ENCODE data around the gene PTDSS2. TPM values are rescaled to one million over a fixed set of nuclear protein-coding genes. Genes with fewer than 3 reads are reported as not detected.

PTDSS2 gene
- total RNA-seq, 1 experiment from 2014 or later = 37.6 TPM

DNA sequence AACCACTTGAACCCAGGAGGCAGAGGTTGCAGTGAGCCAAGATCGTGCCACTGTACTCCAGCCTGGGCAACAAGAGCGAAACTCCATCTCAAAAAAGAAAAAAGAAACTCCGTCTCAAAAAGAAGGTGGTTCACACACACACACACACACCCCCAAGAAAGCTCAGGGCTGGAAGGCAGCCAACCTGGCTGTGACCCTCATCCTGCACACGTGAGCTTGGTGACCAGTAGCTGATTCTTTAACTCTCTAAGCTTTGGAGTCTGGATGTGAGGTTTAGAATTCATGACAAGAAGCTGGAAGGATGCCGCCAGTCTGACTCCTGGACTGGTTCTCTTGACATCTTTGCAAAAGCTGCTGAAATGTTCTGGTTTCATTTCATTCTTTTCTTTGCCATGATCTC, 58.9 kb downstream of the PTDSS2 start:
- intact Hi-C loops (cut with micrococcal nuclease; ENCODE audit: unreplicated experiment) = no loop called here
- Histone ChIP-seq H3K4me1 (ENCODE audit: insufficient read depth, low read length, poor library complexity, severe bottlenecking) (peaks cover 10% of the 10 kb centered on the region), H3K27ac (ENCODE audit: low read depth, low read length, poor library complexity, severe bottlenecking) (no peak overlapping the region), H3K27me3 (replicated peaks; ENCODE audit: insufficient read depth, low read depth, low read length, poor library complexity) (no peaks in the 10 kb centered on the region), H3K36me3 (ENCODE audit: insufficient read depth, low read length, poor library complexity, severe bottlenecking) (no peaks in the 10 kb centered on the region), H3K9me3 (ENCODE audit: low read depth, low read length, poor library complexity, severe bottlenecking) (no peaks in the 10 kb centered on the region), H3K4me3 (ENCODE audit: low read depth, low read length, poor library complexity, severe bottlenecking) (no peak overlapping the region)
- no peak for DNase-seq (ENCODE audit: low spot score)
- TSS peak; percentile 53 for BruUV-seq (replicated peaks)
- ChIA-PET POLR2A (ENCODE audit: low non-redundant PET) (interaction anchor here (0.5 kb wide), 1 partner anchor 50 kb away, joined by 3 read pairs; no protein-coding TSS in a partner anchor), CTCF (no interaction called here)
- TF ChIP-seq, protein P1, sequence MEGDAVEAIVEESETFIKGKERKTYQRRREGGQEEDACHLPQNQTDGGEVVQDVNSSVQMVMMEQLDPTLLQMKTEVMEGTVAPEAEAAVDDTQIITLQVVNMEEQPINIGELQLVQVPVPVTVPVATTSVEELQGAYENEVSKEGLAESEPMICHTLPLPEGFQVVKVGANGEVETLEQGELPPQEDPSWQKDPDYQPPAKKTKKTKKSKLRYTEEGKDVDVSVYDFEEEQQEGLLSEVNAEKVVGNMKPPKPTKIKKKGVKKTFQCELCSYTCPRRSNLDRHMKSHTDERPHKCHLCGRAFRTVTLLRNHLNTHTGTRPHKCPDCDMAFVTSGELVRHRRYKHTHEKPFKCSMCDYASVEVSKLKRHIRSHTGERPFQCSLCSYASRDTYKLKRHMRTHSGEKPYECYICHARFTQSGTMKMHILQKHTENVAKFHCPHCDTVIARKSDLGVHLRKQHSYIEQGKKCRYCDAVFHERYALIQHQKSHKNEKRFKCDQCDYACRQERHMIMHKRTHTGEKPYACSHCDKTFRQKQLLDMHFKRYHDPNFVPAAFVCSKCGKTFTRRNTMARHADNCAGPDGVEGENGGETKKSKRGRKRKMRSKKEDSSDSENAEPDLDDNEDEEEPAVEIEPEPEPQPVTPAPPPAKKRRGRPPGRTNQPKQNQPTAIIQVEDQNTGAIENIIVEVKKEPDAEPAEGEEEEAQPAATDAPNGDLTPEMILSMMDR (conservative IDR thresholded peaks at IDR 0.05; ENCODE audit: low read depth, low read length) = no peak
- TF ChIP-seq EZH2 (IDR thresholded peaks at IDR 0.05; ENCODE audit: borderline replicate concordance, low read depth, low read length, poor library complexity, severe bottlenecking) = no peak

DNA sequence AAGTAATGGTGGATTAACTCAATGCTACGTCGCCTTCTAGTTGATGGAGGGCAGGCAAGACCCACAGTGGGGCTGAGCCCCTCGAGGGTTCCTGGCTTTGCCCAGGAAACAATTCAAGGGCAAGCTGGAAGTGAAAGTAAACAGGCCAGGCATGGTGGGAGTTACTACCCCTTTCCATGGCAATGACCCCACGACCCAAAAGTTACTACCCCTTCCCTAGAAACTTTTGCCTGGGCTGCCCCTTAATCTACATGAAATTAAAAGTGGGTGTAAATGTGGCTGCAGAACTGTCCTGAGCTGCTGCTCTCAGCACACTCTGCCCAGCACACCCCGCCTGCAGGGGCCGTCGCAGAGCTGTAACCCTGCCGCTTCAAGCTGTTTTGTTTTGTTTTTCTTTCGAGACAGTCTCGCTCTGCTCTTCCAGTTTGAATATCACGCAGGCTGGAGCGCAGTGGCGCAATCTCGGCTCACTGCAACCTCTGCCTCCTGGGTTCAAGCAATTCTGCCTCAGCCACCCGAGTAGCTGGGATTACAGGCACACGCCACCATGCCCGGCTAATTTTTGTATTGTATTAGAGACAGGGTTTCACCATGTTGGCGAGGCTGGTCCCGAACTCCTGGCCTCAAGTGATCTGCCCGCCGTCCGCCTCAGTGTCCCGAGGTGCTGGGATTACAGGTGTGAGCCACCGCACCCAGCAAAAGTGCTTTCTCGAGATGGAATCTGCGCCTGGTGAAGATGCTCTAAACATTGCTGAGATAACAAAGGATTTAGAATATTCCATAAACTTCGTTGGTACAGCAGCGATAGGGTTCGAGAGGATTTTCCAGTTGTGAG, 62.9 kb downstream of the PTDSS2 start:
- no TSS peak for BruUV-seq (replicated peaks)
- DNase-seq (ENCODE audit: low spot score) = no peak
- Histone ChIP-seq H3K36me3 (ENCODE audit: insufficient read depth, low read length, poor library complexity, severe bottlenecking) (no peaks in the 10 kb centered on the region), H3K4me1 (ENCODE audit: insufficient read depth, low read length, poor library complexity, severe bottlenecking) (no peaks in the 10 kb centered on the region), H3K27ac (ENCODE audit: low read depth, low read length, poor library complexity, severe bottlenecking) (no peak overlapping the region), H3K27me3 (replicated peaks; ENCODE audit: insufficient read depth, low read depth, low read length, poor library complexity) (no peaks in the 10 kb centered on the region), H3K4me3 (ENCODE audit: low read depth, low read length, poor library complexity, severe bottlenecking) (no peak overlapping the region), H3K9me3 (ENCODE audit: low read depth, low read length, poor library complexity, severe bottlenecking) (no peaks in the 10 kb centered on the region)
- intact Hi-C loops (cut with micrococcal nuclease; ENCODE audit: unreplicated experiment) = no loop called here
- POLR2A ChIA-PET (ENCODE audit: low non-redundant PET) = no interaction called here
- CTCF ChIA-PET = no interaction called here
- TF ChIP-seq, protein P1 (conservative IDR thresholded peaks at IDR 0.05; ENCODE audit: low read depth, low read length) = no peak

DNA sequence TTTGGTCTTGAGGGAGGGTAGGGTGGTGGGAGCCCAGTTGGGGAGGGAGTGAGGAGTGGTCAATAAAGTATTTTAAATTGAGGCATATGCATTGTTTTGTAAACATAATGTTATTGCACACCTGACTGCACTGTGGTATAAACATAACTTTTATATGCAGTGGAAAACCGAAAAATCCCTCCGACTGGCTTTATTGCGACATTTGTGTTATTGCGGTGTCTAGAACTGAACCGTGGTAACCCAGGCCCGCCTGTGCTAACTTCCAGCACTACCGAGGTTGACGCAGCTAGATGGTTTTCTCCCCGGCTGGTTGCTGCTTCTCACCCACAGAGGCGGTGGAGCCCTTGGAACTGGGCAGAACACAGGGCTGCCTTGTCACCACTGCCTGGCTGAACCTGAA, 64.5 kb downstream of the PTDSS2 start:
- Histone ChIP-seq H3K27ac (ENCODE audit: low read depth, low read length, poor library complexity, severe bottlenecking) (no peak overlapping the region), H3K27me3 (replicated peaks; ENCODE audit: insufficient read depth, low read depth, low read length, poor library complexity) (no peaks in the 10 kb centered on the region), H3K9me3 (ENCODE audit: low read depth, low read length, poor library complexity, severe bottlenecking) (no peaks in the 10 kb centered on the region), H3K4me1 (ENCODE audit: insufficient read depth, low read length, poor library complexity, severe bottlenecking) (no peaks in the 10 kb centered on the region), H3K36me3 (ENCODE audit: insufficient read depth, low read length, poor library complexity, severe bottlenecking) (no peaks in the 10 kb centered on the region), H3K4me3 (ENCODE audit: low read depth, low read length, poor library complexity, severe bottlenecking) (no peak overlapping the region)
- ChIA-PET CTCF (no interaction called here), POLR2A (ENCODE audit: low non-redundant PET) (no interaction called here)
- no peak for DNase-seq (ENCODE audit: low spot score)
- BruUV-seq (replicated peaks) = no TSS peak
- no peak for TF ChIP-seq EZH2 (IDR thresholded peaks at IDR 0.05; ENCODE audit: borderline replicate concordance, low read depth, low read length, poor library complexity, severe bottlenecking)
- TF ChIP-seq, protein P1 (conservative IDR thresholded peaks at IDR 0.05; ENCODE audit: low read depth, low read length) = no peak
- intact Hi-C loops (cut with micrococcal nuclease; ENCODE audit: unreplicated experiment) = no loop called here

All from A673 (cell line).